ENCODE data around the gene EVC2. TPM values are rescaled to one million over a fixed set of nuclear protein-coding genes. Genes with fewer than 3 reads are reported as not detected.

EVC2 gene
- total and polyA plus RNA-seq, 9 of the 15 experiments (the other 6 are each of a cell fraction or from before 2014, with no cell fraction given): 0.03 to 0.55 (median 0.38) TPM; not detected in 1

DNA sequence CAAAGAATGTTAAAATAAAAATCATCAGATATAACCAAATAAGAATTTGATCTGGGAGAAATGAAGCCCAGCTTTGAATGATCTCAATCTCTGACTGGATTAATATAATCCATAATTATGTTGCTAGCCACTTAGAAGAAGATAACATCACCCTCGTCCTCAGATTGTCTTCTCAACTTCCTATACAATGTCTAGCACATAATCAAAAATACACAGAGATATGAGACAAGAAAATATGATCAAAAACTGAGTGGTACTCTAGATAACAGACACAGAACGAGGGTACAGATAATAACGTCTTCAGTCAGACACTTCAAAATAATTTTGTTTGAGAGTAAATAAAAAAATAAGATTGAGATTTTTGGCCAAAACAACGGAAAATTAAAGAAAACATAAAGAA lies 47.1 kb downstream of the EVC2 start:
- ATAC-seq: no peak
- H3K9me1 ChIP-seq (ENCODE audit: control insufficient read depth, insufficient read depth, low read length): no peaks in the 10 kb centered on the region
- TF ChIP-seq ZFP30 (CRISPR knock-in tag; IDR thresholded peaks at IDR 0.05; ENCODE audit: borderline replicate concordance) (no peak), ZNF707 (CRISPR knock-in tag; conservative IDR thresholded peaks at IDR 0.05) (no peak), TRIM28 (IDR thresholded peaks at IDR 0.05) (no peak), CHD4 (IDR thresholded peaks at IDR 0.05; ENCODE audit: insufficient read depth, insufficient replicate concordance, low read depth, low read length, poor library complexity, severe bottlenecking) (no peak), SP2 (IDR thresholded peaks at IDR 0.05; ENCODE audit: extremely low read depth, low read depth, low read length, poor library complexity, severe bottlenecking) (no peak), POLR2A (conservative IDR thresholded peaks at IDR 0.05) (no peak), JUND (IDR thresholded peaks at IDR 0.05; ENCODE audit: borderline replicate concordance, low read depth, low read length) (no peak), JUND (tag; IDR thresholded peaks at IDR 0.05; ENCODE audit: borderline replicate concordance, low read depth, low read length) (no peak), HDGF (IDR thresholded peaks at IDR 0.05) (no peak), TAF9B (IDR thresholded peaks at IDR 0.05; ENCODE audit: partially characterized antibody) (no peak), ZFX (CRISPR knock-in tag; IDR thresholded peaks at IDR 0.05) (no peak), NR1H2 (CRISPR knock-in tag; IDR thresholded peaks at IDR 0.05) (no peak), PPARD (CRISPR knock-in tag; IDR thresholded peaks at IDR 0.05) (no peak)
- TF ChIP-seq, protein P1, sequence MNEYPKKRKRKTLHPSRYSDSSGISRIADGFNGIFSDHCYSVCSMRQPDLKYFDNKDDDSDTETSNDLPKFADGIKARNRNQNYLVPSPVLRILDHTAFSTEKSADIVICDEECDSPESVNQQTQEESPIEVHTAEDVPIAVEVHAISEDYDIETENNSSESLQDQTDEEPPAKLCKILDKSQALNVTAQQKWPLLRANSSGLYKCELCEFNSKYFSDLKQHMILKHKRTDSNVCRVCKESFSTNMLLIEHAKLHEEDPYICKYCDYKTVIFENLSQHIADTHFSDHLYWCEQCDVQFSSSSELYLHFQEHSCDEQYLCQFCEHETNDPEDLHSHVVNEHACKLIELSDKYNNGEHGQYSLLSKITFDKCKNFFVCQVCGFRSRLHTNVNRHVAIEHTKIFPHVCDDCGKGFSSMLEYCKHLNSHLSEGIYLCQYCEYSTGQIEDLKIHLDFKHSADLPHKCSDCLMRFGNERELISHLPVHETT (CRISPR knock-in tag; conservative IDR thresholded peaks at IDR 0.05 in 1 of 2, IDR thresholded peaks at IDR 0.05 in 1 of 2): no peak
- TF ChIP-seq, protein P2, sequence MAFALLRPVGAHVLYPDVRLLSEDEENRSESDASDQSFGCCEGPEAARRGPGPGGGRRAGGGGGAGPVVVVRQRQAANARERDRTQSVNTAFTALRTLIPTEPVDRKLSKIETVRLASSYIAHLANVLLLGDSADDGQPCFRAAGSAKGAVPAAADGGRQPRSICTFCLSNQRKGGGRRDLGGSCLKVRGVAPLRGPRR (CRISPR knock-in tag; IDR thresholded peaks at IDR 0.05): no peak
- TF ChIP-seq, protein P3, sequence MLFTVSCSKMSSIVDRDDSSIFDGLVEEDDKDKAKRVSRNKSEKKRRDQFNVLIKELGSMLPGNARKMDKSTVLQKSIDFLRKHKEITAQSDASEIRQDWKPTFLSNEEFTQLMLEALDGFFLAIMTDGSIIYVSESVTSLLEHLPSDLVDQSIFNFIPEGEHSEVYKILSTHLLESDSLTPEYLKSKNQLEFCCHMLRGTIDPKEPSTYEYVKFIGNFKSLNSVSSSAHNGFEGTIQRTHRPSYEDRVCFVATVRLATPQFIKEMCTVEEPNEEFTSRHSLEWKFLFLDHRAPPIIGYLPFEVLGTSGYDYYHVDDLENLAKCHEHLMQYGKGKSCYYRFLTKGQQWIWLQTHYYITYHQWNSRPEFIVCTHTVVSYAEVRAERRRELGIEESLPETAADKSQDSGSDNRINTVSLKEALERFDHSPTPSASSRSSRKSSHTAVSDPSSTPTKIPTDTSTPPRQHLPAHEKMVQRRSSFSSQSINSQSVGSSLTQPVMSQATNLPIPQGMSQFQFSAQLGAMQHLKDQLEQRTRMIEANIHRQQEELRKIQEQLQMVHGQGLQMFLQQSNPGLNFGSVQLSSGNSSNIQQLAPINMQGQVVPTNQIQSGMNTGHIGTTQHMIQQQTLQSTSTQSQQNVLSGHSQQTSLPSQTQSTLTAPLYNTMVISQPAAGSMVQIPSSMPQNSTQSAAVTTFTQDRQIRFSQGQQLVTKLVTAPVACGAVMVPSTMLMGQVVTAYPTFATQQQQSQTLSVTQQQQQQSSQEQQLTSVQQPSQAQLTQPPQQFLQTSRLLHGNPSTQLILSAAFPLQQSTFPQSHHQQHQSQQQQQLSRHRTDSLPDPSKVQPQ (CRISPR knock-in tag; IDR thresholded peaks at IDR 0.05; ENCODE audit: borderline replicate concordance): no peak
- no peak overlapping the region for H3K9ac ChIP-seq (ENCODE audit: insufficient read depth in 1 of 2, low read depth in 2 of 2, low read length in 2 of 2)
- in situ Hi-C loops (cut with MboI) (no loop called here), intact Hi-C loops (cut with micrococcal nuclease) (no loop called here)
- H3K27me3 ChIP-seq (ENCODE audit: control insufficient read depth in 2 of 2, insufficient read depth in 2 of 2, low read length in 2 of 2): no peaks in the 10 kb centered on the region
- DNase-seq (ENCODE audit: extremely low read depth in 1 of 4, low spot score in 3 of 4): no peak
- no peak overlapping the region for H2AFZ ChIP-seq (ENCODE audit: low read depth, low read length)
- no peak overlapping the region for H3K27ac ChIP-seq (ENCODE audit: extremely low read depth, low read depth, low read length)
- no peaks in the 10 kb centered on the region for H3K36me3 ChIP-seq (ENCODE audit: control insufficient read depth, insufficient read depth, low read length)
- no peaks in the 10 kb centered on the region for H4K20me1 ChIP-seq (replicated peaks; ENCODE audit: control insufficient read depth, insufficient read depth, low read length)
- H3K9me3 ChIP-seq (replicated peaks; ENCODE audit: control insufficient read depth, insufficient read depth, low read depth, low read length): no peaks in the 10 kb centered on the region
- H3K4me2 ChIP-seq (ENCODE audit: insufficient read depth, low read length): no peak overlapping the region
- no peaks in the 10 kb centered on the region for H3K79me2 ChIP-seq (ENCODE audit: control insufficient read depth, insufficient read depth, low read length)
- H3K4me1 ChIP-seq (replicated peaks in 1 of 2; ENCODE audit: control insufficient read depth in 2 of 2, insufficient read depth in 2 of 2, low read length in 2 of 2): no peaks in the 10 kb centered on the region; a peak in 1 of 5 replicates
- CTCF ChIA-PET (ENCODE audit: low intra/inter-chr PET ratio): no interaction called here
- H3K4me3 ChIP-seq: no peak overlapping the region
- WGBS (ENCODE audit: insufficient coverage, low coverage, missing lambda C conversion rate): 3% methylated on average over 4 of the region's 4 CpGs
- POLR2A ChIA-PET: no interaction called here
- no peak for FAIRE-seq
- BruUV-seq (replicated peaks): no TSS peak
